A549 (cell line): ENCODE data around the gene KAT5.

ENCODE experiments used
- BHLHE40 ChIP-seq: IDR thresholded peaks from 2 replicates; pipeline ENCODE4 v1.6.1; 2012; ENCODE audit warnings: low read depth, low read length, inconsistent platforms
- CBX2 ChIP-seq: fragments of 200-600 bp; sonication (generic); IDR thresholded peaks from 2 replicates; pipeline ENCODE4 v1.6.1; 2016; ENCODE audit warnings: low read depth, mild to moderate bottlenecking, borderline replicate concordance
- ELK1 ChIP-seq: fragments of 150-350 bp; IDR thresholded peaks from 2 replicates; pipeline ENCODE4 v1.6.1; 2014; ENCODE audit warnings: low read depth, mild to moderate bottlenecking, low read length
- EP300 ChIP-seq, 2 experiments: fragments of >200 bp; sonication (Bioruptor Twin); formaldehyde crosslinking; IDR thresholded peaks; 2 replicates in 1 of 2; 3 replicates in 1 of 2; pipeline ENCODE4 v1.6.1; 2016 to 2017
- HDAC2 ChIP-seq: fragments of 200-600 bp; sonication (generic); IDR thresholded peaks from 2 replicates; pipeline ENCODE4 v1.6.1; 2016
- JUN ChIP-seq, 2 experiments: fragments of >200 bp; sonication (Bioruptor Twin); formaldehyde crosslinking; IDR thresholded peaks; 2 replicates in 1 of 2; 3 replicates in 1 of 2; pipeline ENCODE4 v1.6.1; 2016 to 2017
- NR3C1 ChIP-seq: fragments of >200 bp; sonication (Bioruptor Twin); formaldehyde crosslinking; IDR thresholded peaks from 3 replicates; pipeline ENCODE4 v1.6.1; 2017
- POLR2A ChIP-seq: IDR thresholded peaks from 2 replicates; pipeline ENCODE4 v1.6.1; 2012; ENCODE audit warnings: mild to moderate bottlenecking, low read length
- RCOR1 ChIP-seq: fragments of 150-350 bp; IDR thresholded peaks from 2 replicates; pipeline ENCODE4 v1.6.1; 2014; ENCODE audit warnings: antibody characterized with exemption, low read length, low read depth
- REST ChIP-seq: fragments of 200-600 bp; sonication (generic); IDR thresholded peaks from 2 replicates; pipeline ENCODE4 v1.6.1; 2016; ENCODE audit warnings: antibody characterized with exemption, mild to moderate bottlenecking, moderate library complexity
- TF ChIP-seq, protein P1 (sequence below): fragments of >200 bp; sonication (Bioruptor Twin); formaldehyde crosslinking; IDR thresholded peaks from 3 replicates; pipeline ENCODE4 v1.5.1; 2016
- TF ChIP-seq, protein P2 (sequence below): fragments of 450-650 bp; IDR thresholded peaks from 2 replicates; pipeline ENCODE4 v1.6.1; 2014; ENCODE audit warnings: antibody characterized with exemption

DNA sequence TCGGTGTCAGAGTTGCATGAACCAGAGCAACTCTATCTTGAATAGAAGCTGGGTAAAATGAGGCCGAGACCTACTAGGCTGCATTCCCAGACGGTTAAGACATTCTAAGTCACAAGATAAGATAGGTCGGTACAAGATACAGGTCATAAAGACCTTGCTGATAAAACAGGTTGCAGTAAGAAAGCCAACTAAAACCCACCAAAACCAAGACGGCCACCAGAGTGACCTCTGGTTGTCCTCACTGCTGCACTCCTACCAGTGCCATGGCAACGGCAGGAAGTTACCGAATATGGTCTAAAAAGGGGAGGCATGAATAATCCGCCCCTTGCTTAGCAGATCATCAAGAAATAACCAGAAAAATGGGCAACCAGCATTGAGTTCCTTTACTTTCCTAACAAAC lies 2.4 kb upstream of the KAT5 start:
- TF ChIP-seq, protein P1, sequence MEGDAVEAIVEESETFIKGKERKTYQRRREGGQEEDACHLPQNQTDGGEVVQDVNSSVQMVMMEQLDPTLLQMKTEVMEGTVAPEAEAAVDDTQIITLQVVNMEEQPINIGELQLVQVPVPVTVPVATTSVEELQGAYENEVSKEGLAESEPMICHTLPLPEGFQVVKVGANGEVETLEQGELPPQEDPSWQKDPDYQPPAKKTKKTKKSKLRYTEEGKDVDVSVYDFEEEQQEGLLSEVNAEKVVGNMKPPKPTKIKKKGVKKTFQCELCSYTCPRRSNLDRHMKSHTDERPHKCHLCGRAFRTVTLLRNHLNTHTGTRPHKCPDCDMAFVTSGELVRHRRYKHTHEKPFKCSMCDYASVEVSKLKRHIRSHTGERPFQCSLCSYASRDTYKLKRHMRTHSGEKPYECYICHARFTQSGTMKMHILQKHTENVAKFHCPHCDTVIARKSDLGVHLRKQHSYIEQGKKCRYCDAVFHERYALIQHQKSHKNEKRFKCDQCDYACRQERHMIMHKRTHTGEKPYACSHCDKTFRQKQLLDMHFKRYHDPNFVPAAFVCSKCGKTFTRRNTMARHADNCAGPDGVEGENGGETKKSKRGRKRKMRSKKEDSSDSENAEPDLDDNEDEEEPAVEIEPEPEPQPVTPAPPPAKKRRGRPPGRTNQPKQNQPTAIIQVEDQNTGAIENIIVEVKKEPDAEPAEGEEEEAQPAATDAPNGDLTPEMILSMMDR = no peak
- no peak for TF ChIP-seq ELK1
- no peak for TF ChIP-seq REST
- no peak for TF ChIP-seq POLR2A
- no peak for TF ChIP-seq EP300 (IDR thresholded peaks at IDR 0.05)
- no peak for TF ChIP-seq NR3C1
- TF ChIP-seq, protein P2, sequence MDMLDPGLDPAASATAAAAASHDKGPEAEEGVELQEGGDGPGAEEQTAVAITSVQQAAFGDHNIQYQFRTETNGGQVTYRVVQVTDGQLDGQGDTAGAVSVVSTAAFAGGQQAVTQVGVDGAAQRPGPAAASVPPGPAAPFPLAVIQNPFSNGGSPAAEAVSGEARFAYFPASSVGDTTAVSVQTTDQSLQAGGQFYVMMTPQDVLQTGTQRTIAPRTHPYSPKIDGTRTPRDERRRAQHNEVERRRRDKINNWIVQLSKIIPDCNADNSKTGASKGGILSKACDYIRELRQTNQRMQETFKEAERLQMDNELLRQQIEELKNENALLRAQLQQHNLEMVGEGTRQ = no peak
- TF ChIP-seq BHLHE40 = no peak
- no peak for TF ChIP-seq JUN (IDR thresholded peaks at IDR 0.05)
- no peak for TF ChIP-seq RCOR1
- TF ChIP-seq CBX2 = no peak
- no peak for TF ChIP-seq HDAC2
